ENCODE measurements around the gene CIDEC. TPM values are rescaled to one million over a fixed set of nuclear protein-coding genes. Genes with fewer than 3 reads are reported as not detected.

CIDEC gene
- polyA plus RNA-seq, 3 donors, result 0.08 TPM; not detected in 2

DNA sequence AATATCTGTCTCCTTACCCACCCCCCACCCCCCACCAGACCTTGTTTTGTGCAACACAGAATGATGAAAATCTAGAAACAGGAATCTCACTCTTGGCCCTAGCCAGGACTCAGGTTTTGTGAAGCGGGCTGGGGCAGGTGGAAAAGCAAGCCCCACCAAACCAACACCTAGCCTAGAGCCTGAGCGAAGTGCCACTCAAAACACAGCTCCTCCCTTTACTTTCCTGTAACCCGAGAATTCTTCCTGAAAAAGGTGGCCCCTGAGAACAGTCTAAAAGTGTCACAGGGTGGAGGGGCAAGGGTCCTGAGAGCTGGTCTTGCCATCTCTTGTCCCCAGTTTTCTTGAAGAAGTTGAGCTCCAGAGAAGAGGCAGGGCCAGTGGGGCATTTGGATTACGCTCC lies 18.9 kb downstream of the CIDEC start:
- no peaks in the 10 kb centered on the region for H3K9me3 ChIP-seq (replicated peaks in 1 of 2; ENCODE audit: control insufficient read depth in 1 of 2, insufficient read depth in 1 of 2, low read length in 2 of 2)
- no peaks in the 10 kb centered on the region for H3K79me2 ChIP-seq (ENCODE audit: insufficient read depth, low read length)
- no peaks in the 10 kb centered on the region for H3K36me3 ChIP-seq (replicated peaks in 1 of 2; ENCODE audit: control insufficient read depth in 1 of 2, insufficient read depth in 2 of 2, low read length in 2 of 2)
- peaks cover 30 to 33% of the 10 kb centered on the region in 2 donors for H3K4me1 ChIP-seq (ENCODE audit: control insufficient read depth in 1 of 2, insufficient read depth in 2 of 2, low read length in 2 of 2)
- 100% methylated on average over 1 of the region's 4 CpGs for WGBS (ENCODE audit: insufficient coverage)
- intact Hi-C loops (cut with micrococcal nuclease), result no loop called here
- Mint-ChIP-seq H3K27me3 (ENCODE audit: low read depth in 3 of 3) (peaks cover 2 to 6% (median 6%) of the 10 kb centered on the region in 3 donors), H3K36me3 (no peaks in the 10 kb centered on the region), H3K4me3 (no peak overlapping the region), H3K27ac (no peak overlapping the region), H3K9me3 (peaks cover 0 to 2% (median 0%) of the 10 kb centered on the region in 7 donors), H3K4me1 (peaks cover 25% of the 10 kb centered on the region)
- no peak overlapping the region for H3K4me3 ChIP-seq (replicated peaks in 1 of 3; ENCODE audit: low read depth in 2 of 3, low read length in 3 of 3)
- no peak overlapping the region for H3K27ac ChIP-seq (ENCODE audit: low read depth in 1 of 2, low read length in 2 of 2)
- TF ChIP-seq, protein P1, sequence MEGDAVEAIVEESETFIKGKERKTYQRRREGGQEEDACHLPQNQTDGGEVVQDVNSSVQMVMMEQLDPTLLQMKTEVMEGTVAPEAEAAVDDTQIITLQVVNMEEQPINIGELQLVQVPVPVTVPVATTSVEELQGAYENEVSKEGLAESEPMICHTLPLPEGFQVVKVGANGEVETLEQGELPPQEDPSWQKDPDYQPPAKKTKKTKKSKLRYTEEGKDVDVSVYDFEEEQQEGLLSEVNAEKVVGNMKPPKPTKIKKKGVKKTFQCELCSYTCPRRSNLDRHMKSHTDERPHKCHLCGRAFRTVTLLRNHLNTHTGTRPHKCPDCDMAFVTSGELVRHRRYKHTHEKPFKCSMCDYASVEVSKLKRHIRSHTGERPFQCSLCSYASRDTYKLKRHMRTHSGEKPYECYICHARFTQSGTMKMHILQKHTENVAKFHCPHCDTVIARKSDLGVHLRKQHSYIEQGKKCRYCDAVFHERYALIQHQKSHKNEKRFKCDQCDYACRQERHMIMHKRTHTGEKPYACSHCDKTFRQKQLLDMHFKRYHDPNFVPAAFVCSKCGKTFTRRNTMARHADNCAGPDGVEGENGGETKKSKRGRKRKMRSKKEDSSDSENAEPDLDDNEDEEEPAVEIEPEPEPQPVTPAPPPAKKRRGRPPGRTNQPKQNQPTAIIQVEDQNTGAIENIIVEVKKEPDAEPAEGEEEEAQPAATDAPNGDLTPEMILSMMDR (IDR thresholded peaks at IDR 0.05), result no peak
- DNase-seq, result no peak
- H2AFZ ChIP-seq (ENCODE audit: insufficient read depth, low read depth, low read length, poor library complexity, severe bottlenecking), result no peak overlapping the region
- no peaks in the 10 kb centered on the region for H3K27me3 ChIP-seq (ENCODE audit: control insufficient read depth in 2 of 2, insufficient read depth in 2 of 2, low read length in 2 of 2)
- no peaks in the 10 kb centered on the region for H4K20me1 ChIP-seq (ENCODE audit: insufficient read depth, low read length)
- no peak overlapping the region for H3K9ac ChIP-seq (ENCODE audit: insufficient read depth, low read length, poor library complexity, severe bottlenecking)
- H3K4me2 ChIP-seq (replicated peaks; ENCODE audit: extremely low read depth, low read length, poor library complexity, severe bottlenecking), result no peak overlapping the region

DNA sequence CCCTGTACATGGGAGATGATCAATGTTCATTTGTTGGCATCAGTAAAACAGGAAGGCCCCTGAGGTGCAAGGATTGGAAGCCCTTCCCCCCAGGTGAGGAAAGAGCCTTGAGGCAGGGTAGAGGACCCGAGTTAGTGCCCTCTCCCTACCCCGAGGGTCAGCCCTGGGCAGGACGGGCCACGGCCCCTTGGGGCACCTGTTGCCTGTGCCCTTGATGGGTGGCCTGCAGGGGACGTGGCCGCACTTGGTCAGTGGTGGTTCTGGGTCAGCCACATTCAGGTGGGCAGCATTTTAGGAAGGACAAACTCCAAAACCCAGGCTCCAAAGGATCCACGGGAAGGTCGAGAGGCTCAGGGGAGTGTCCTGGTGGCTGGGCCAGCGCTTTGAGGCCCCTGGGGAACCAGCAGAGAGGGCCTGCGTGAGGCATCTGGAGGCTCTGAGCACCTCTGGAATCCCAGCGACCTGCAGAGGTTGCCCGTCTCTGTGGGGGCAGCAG lies 20.5 kb downstream of the CIDEC start:
- Histone ChIP-seq H3K9me3 (replicated peaks in 1 of 2; ENCODE audit: control insufficient read depth in 1 of 2, insufficient read depth in 1 of 2, low read length in 2 of 2) (no peaks in the 10 kb centered on the region), H3K4me1 (ENCODE audit: control insufficient read depth in 1 of 2, insufficient read depth in 2 of 2, low read length in 2 of 2) (peaks cover 22 to 25% of the 10 kb centered on the region in 2 donors), H4K20me1 (ENCODE audit: insufficient read depth, low read length) (no peaks in the 10 kb centered on the region), H3K27me3 (ENCODE audit: control insufficient read depth in 2 of 2, insufficient read depth in 2 of 2, low read length in 2 of 2) (no peaks in the 10 kb centered on the region), H3K4me2 (replicated peaks; ENCODE audit: extremely low read depth, low read length, poor library complexity, severe bottlenecking) (no peak overlapping the region), H3K27ac (ENCODE audit: low read depth in 1 of 2, low read length in 2 of 2) (no peak overlapping the region), H3K4me3 (replicated peaks in 1 of 3; ENCODE audit: low read depth in 2 of 3, low read length in 3 of 3) (no peak overlapping the region), H3K36me3 (replicated peaks in 1 of 2; ENCODE audit: control insufficient read depth in 1 of 2, insufficient read depth in 2 of 2, low read length in 2 of 2) (no peaks in the 10 kb centered on the region), H3K79me2 (ENCODE audit: insufficient read depth, low read length) (no peaks in the 10 kb centered on the region), H3K9ac (ENCODE audit: insufficient read depth, low read length, poor library complexity, severe bottlenecking) (no peak overlapping the region), H2AFZ (ENCODE audit: insufficient read depth, low read depth, low read length, poor library complexity, severe bottlenecking) (no peak overlapping the region)
- intact Hi-C loops (cut with micrococcal nuclease), result no loop called here
- peaks cover 0 to 2% (median 0%) of the 10 kb centered on the region in 7 donors for H3K9me3 Mint-ChIP-seq
- no peaks in the 10 kb centered on the region for H3K36me3 Mint-ChIP-seq
- H3K27ac Mint-ChIP-seq, result no peak overlapping the region
- TF ChIP-seq, protein P1 (IDR thresholded peaks at IDR 0.05), result no peak
- peaks cover 21% of the 10 kb centered on the region for H3K4me1 Mint-ChIP-seq
- DNase-seq, result no peak
- WGBS (ENCODE audit: insufficient coverage), result 95% methylated on average over 11 of the region's 12 CpGs
- peaks cover 2 to 6% (median 6%) of the 10 kb centered on the region in 3 donors for H3K27me3 Mint-ChIP-seq (ENCODE audit: low read depth in 3 of 3)
- H3K4me3 Mint-ChIP-seq, result no peak overlapping the region

All from CD14-positive monocyte (primary cell).